ENCODE measurements around the gene POLK.

DNA sequence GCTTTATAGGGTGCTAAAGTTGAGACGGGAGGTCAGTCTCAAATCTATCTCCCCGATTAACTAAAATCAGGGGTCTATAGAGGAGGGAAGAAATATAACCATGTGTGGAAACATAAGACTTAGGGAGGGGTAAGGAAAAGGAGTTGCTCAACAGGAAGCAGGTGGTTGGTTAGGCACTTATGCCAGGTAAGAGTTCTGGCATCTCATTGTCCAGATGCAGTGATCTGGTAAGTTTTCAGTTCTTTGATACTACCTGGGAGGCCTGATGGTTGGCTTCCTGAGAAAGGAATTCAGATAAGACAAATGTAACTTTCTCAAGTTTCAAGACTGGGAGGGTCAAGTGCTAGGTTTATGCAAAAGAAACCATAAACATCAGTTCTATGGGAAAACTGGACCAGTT lies 48.0 kb upstream of the POLK start:
- TF ChIP-seq, protein P1, sequence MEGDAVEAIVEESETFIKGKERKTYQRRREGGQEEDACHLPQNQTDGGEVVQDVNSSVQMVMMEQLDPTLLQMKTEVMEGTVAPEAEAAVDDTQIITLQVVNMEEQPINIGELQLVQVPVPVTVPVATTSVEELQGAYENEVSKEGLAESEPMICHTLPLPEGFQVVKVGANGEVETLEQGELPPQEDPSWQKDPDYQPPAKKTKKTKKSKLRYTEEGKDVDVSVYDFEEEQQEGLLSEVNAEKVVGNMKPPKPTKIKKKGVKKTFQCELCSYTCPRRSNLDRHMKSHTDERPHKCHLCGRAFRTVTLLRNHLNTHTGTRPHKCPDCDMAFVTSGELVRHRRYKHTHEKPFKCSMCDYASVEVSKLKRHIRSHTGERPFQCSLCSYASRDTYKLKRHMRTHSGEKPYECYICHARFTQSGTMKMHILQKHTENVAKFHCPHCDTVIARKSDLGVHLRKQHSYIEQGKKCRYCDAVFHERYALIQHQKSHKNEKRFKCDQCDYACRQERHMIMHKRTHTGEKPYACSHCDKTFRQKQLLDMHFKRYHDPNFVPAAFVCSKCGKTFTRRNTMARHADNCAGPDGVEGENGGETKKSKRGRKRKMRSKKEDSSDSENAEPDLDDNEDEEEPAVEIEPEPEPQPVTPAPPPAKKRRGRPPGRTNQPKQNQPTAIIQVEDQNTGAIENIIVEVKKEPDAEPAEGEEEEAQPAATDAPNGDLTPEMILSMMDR (IDR thresholded peaks at IDR 0.05), result no peak
- no peak for TF ChIP-seq POLR2A (IDR thresholded peaks at IDR 0.05)

Data from heart left ventricle (tissue), 13 donors.